ENCODE data around the gene GPR42.

- TF ChIP-seq POLR2A (IDR thresholded peaks at IDR 0.05), result no peak
- TF ChIP-seq, protein P1, sequence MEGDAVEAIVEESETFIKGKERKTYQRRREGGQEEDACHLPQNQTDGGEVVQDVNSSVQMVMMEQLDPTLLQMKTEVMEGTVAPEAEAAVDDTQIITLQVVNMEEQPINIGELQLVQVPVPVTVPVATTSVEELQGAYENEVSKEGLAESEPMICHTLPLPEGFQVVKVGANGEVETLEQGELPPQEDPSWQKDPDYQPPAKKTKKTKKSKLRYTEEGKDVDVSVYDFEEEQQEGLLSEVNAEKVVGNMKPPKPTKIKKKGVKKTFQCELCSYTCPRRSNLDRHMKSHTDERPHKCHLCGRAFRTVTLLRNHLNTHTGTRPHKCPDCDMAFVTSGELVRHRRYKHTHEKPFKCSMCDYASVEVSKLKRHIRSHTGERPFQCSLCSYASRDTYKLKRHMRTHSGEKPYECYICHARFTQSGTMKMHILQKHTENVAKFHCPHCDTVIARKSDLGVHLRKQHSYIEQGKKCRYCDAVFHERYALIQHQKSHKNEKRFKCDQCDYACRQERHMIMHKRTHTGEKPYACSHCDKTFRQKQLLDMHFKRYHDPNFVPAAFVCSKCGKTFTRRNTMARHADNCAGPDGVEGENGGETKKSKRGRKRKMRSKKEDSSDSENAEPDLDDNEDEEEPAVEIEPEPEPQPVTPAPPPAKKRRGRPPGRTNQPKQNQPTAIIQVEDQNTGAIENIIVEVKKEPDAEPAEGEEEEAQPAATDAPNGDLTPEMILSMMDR (IDR thresholded peaks at IDR 0.05), result no peak
Measured at GRCh38 chr19:35392742-35393715, 22.2 kb downstream of the GPR42 start.

Data from heart left ventricle (tissue), 13 donors.